ENCODE measurements around the gene CIAPIN1.

The CIAPIN1 gene

DNA sequence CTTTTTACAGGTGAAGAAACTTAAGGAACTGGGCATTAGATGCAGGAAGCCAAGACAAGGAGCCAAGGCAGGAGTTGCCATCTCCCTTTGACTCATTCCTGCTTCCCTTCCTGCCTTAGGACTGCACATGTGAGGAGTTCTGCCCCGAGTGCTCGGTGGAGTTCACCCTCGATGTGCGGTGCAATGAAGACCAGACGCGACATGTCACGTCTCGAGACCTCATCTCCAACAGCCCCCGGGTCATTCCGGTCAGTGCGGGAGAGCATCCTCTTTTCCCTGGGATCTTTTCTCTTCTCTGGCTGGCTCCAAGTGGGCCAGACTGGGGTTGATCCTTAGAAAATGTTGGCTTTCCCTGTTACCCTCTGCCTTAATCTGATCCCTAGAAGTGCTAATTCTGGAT lies 21.9 kb upstream of the CIAPIN1 start:
- Histone ChIP-seq H3K79me1 (ENCODE audit: low read length) (peaks cover 11% of the 10 kb centered on the region), H3K27ac (ENCODE audit: low read depth, low read length) (no peak overlapping the region), H2BK15ac (replicated peaks; ENCODE audit: low read depth) (no peak overlapping the region), H3K56ac (ENCODE audit: low read length) (no peak overlapping the region), H4K5ac (ENCODE audit: low read length) (no peak overlapping the region), H3K4me3 (ENCODE audit: low read length) (no peak overlapping the region), H3K9ac (ENCODE audit: low read length) (no peak overlapping the region), H3K4me2 (ENCODE audit: low read length) (no peak overlapping the region), H4K8ac (ENCODE audit: low read depth, low read length) (no peak overlapping the region), H3K79me2 (ENCODE audit: control insufficient read depth, insufficient read depth, low read length) (peaks cover 2% of the 10 kb centered on the region), H3K36me3 (ENCODE audit: control insufficient read depth, insufficient read depth, low read length) (peaks cover 31% of the 10 kb centered on the region), H3K4ac (ENCODE audit: low read depth, low read length) (no peak overlapping the region), H2AK5ac (ENCODE audit: low read length) (no peak overlapping the region), H3K23ac (ENCODE audit: low read length) (no peak overlapping the region), H2BK120ac (ENCODE audit: low read depth, low read length) (no peak overlapping the region), H3K18ac (ENCODE audit: low read length) (no peak overlapping the region), H3K4me1 (ENCODE audit: control insufficient read depth, low read depth, low read length) (peaks cover 7% of the 10 kb centered on the region), H3K27me3 (ENCODE audit: insufficient read depth, low read length, poor library complexity) (no peaks in the 10 kb centered on the region), H2BK5ac (ENCODE audit: low read length) (no peak overlapping the region)
- WGBS (ENCODE audit: extremely low coverage, insufficient coverage, low lambda C conversion rate), result no CpG with 5 or more reads among the region's 11 CpGs
- no peak for DNase-seq

DNA sequence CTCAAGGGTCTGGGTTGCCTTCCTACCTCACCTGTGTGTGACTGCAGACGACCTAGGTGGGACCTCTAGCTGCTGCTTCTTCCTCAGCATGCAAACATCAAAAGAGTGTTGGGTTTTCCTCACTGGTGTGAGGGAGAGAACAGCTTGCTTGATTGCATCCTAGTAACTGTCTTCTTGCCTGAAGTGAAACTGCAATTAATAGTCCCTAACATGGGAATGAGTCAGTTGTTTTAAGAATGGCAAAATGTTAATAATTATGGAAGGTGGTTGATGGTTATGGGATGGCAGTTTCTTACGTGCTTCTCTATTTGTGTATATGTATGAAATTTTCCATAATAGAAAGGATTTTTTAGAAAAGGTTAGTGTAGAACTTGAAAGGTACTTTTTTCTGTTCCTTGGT lies 21.2 kb upstream of the CIAPIN1 start:
- peaks cover 9% of the 10 kb centered on the region for H3K79me2 ChIP-seq (ENCODE audit: control insufficient read depth, insufficient read depth, low read length)
- no peak overlapping the region for H3K18ac ChIP-seq (ENCODE audit: low read length)
- peaks cover 15% of the 10 kb centered on the region for H3K79me1 ChIP-seq (ENCODE audit: low read length)
- no peak overlapping the region for H4K8ac ChIP-seq (ENCODE audit: low read depth, low read length)
- no peak overlapping the region for H2BK15ac ChIP-seq (replicated peaks; ENCODE audit: low read depth)
- no peak overlapping the region for H3K4ac ChIP-seq (ENCODE audit: low read depth, low read length)
- H2BK120ac ChIP-seq (ENCODE audit: low read depth, low read length), result no peak overlapping the region
- peaks cover 30% of the 10 kb centered on the region for H3K36me3 ChIP-seq (ENCODE audit: control insufficient read depth, insufficient read depth, low read length)
- H3K4me1 ChIP-seq (ENCODE audit: control insufficient read depth, low read depth, low read length), result peaks cover 7% of the 10 kb centered on the region
- no peaks in the 10 kb centered on the region for H3K27me3 ChIP-seq (ENCODE audit: insufficient read depth, low read length, poor library complexity)
- no peak overlapping the region for H3K23ac ChIP-seq (ENCODE audit: low read length)
- no peak overlapping the region for H3K4me2 ChIP-seq (ENCODE audit: low read length)
- DNase-seq, result no peak
- 100% methylated on average over 1 of the region's 2 CpGs for WGBS (ENCODE audit: extremely low coverage, insufficient coverage, low lambda C conversion rate)
- H4K5ac ChIP-seq (ENCODE audit: low read length), result no peak overlapping the region
- no peak overlapping the region for H3K9ac ChIP-seq (ENCODE audit: low read length)
- H2AK5ac ChIP-seq (ENCODE audit: low read length), result no peak overlapping the region
- no peak overlapping the region for H2BK5ac ChIP-seq (ENCODE audit: low read length)
- H3K27ac ChIP-seq (ENCODE audit: low read depth, low read length), result no peak overlapping the region
- no peak overlapping the region for H3K4me3 ChIP-seq (ENCODE audit: low read length)
- no peak overlapping the region for H3K56ac ChIP-seq (ENCODE audit: low read length)

DNA sequence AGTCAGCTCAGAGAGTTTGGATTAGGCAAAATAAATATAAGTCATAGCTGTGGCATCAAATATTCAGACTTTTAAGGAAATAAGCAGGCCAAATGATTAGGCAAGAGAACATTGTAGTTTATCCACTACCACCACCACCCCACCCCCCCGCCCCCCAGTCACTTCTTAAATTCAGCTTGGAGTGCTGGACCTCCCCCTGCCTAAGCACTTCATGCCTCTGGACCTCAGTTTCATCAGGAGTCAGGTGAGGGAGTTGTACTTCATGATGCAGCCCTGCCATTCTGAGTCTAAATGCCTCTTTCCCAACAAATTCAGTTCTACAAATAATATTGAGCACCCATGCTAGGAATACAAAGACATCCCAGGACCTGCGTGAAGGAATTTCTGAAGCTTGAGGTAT lies 17.3 kb upstream of the CIAPIN1 start:
- Histone ChIP-seq H3K36me3 (ENCODE audit: control insufficient read depth, insufficient read depth, low read length) (peaks cover 15% of the 10 kb centered on the region), H3K79me1 (ENCODE audit: low read length) (peaks cover 20% of the 10 kb centered on the region), H3K23ac (ENCODE audit: low read length) (no peak overlapping the region), H2BK5ac (ENCODE audit: low read length) (no peak overlapping the region), H2AK5ac (ENCODE audit: low read length) (no peak overlapping the region), H3K4me3 (ENCODE audit: low read length) (no peak overlapping the region), H2BK15ac (replicated peaks; ENCODE audit: low read depth) (no peak overlapping the region), H4K8ac (ENCODE audit: low read depth, low read length) (no peak overlapping the region), H3K4me2 (ENCODE audit: low read length) (no peak overlapping the region), H3K4ac (ENCODE audit: low read depth, low read length) (no peak overlapping the region), H2BK120ac (ENCODE audit: low read depth, low read length) (no peak overlapping the region), H4K5ac (ENCODE audit: low read length) (no peak overlapping the region), H3K56ac (ENCODE audit: low read length) (no peak overlapping the region), H3K18ac (ENCODE audit: low read length) (no peak overlapping the region), H3K27me3 (ENCODE audit: insufficient read depth, low read length, poor library complexity) (no peaks in the 10 kb centered on the region), H3K27ac (ENCODE audit: low read depth, low read length) (no peak overlapping the region), H3K9ac (ENCODE audit: low read length) (no peak overlapping the region), H3K4me1 (ENCODE audit: control insufficient read depth, low read depth, low read length) (no peaks in the 10 kb centered on the region), H3K79me2 (ENCODE audit: control insufficient read depth, insufficient read depth, low read length) (peaks cover 15% of the 10 kb centered on the region)
- no peak for DNase-seq
- no CpG with 5 or more reads among the region's 2 CpGs for WGBS (ENCODE audit: extremely low coverage, insufficient coverage, low lambda C conversion rate)

DNA sequence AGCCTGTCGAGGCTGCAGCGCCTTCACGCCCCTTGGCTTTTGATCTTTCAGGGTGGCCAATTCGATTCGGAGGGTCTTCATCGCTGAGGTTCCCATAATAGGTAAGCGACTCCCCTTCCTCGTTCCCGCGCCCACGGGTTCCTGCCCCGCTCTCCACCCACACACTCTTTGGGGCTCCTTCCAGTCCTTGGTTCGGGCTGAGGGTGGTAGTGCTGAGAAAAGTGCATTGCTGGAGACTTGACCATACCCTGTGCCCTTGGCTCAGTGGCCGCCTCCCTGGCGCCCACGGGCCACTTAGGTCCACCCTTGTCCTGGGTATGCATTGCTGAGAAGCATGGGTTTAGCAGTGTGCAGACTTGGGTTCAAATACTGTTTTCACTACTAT lies 15.8 kb upstream of the CIAPIN1 start:
- Histone ChIP-seq H2BK120ac (ENCODE audit: low read depth, low read length) (no peak overlapping the region), H2BK15ac (replicated peaks; ENCODE audit: low read depth) (no peak overlapping the region), H3K18ac (ENCODE audit: low read length) (peak overlapping the region; percentile 70), H3K79me2 (ENCODE audit: control insufficient read depth, insufficient read depth, low read length) (peaks cover 15% of the 10 kb centered on the region), H3K56ac (ENCODE audit: low read length) (peak overlapping the region; percentile 95), H2BK5ac (ENCODE audit: low read length) (no peak overlapping the region), H3K23ac (ENCODE audit: low read length) (no peak overlapping the region), H3K4me2 (ENCODE audit: low read length) (peak overlapping the region; percentile 49), H2AK5ac (ENCODE audit: low read length) (no peak overlapping the region), H3K4ac (ENCODE audit: low read depth, low read length) (peak overlapping the region; percentile 64), H3K9ac (ENCODE audit: low read length) (peak overlapping the region; percentile 84), H4K5ac (ENCODE audit: low read length) (no peak overlapping the region), H3K79me1 (ENCODE audit: low read length) (peaks cover 20% of the 10 kb centered on the region), H3K27ac (ENCODE audit: low read depth, low read length) (no peak overlapping the region), H3K4me1 (ENCODE audit: control insufficient read depth, low read depth, low read length) (no peaks in the 10 kb centered on the region), H3K36me3 (ENCODE audit: control insufficient read depth, insufficient read depth, low read length) (peaks cover 4% of the 10 kb centered on the region), H4K8ac (ENCODE audit: low read depth, low read length) (no peak overlapping the region), H3K4me3 (ENCODE audit: low read length) (peak overlapping the region; percentile 89), H3K27me3 (ENCODE audit: insufficient read depth, low read length, poor library complexity) (no peaks in the 10 kb centered on the region)
- no peak for DNase-seq
- WGBS (ENCODE audit: extremely low coverage, insufficient coverage, low lambda C conversion rate), result no CpG with 5 or more reads among the region's 16 CpGs

DNA sequence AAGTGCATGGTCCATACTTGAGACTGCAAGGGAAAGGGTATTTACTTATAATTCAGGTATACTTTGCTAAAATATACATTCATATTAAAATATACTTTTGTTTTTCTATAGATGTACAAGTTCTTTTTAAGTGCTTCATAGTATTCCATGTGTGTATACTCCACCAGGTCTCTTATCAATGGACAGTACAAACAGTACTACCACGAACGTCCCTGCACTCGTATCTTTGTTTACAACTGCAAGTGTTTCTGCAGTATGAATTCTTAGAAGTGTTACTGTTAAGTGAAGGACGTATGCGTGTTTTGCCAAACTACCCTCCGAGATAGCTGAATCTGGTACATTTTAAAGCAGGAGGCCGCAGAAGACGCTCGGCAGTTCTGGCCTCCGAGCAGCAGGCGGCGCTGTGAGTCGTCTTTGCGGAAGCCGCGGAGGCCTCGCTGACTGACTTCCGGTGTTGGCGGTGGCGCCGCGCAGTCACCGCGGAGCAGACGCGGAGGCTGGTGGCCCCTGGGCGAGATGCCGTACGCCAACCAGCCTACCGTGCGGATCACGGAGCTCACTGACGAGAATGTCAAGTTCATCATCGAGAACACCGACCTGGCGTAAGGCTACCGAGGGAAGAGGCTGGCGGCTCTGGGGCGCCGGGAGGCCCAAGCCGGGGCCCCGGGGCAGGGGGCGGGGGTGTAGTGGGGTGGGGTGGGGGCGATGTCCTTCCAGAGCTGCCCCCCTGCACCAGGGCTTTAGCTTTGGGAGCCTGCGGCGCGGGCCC lies 15.2 kb upstream of the CIAPIN1 start, which contains the start of gene POLR2C:
POLR2C (plus strand) TSS at position 471 of the 769 bp plus-strand sequence; CDS start at position 517, 46 bp downstream.
- Histone ChIP-seq H3K36me3 (ENCODE audit: control insufficient read depth, insufficient read depth, low read length) (peaks cover 4% of the 10 kb centered on the region), H3K27me3 (ENCODE audit: insufficient read depth, low read length, poor library complexity) (no peaks in the 10 kb centered on the region), H3K27ac (ENCODE audit: low read depth, low read length) (no peak within 1 kb of the TSS), H4K5ac (ENCODE audit: low read length) (no peak within 1 kb of the TSS), H3K4me1 (ENCODE audit: control insufficient read depth, low read depth, low read length) (no peaks in the 10 kb centered on the region), H2BK5ac (ENCODE audit: low read length) (no peak within 1 kb of the TSS), H3K79me1 (ENCODE audit: low read length) (peaks cover 20% of the 10 kb centered on the region), H3K79me2 (ENCODE audit: control insufficient read depth, insufficient read depth, low read length) (peaks cover 15% of the 10 kb centered on the region), H3K4me2 (ENCODE audit: low read length) (peak within 1 kb of the TSS; percentile 49), H2BK15ac (replicated peaks; ENCODE audit: low read depth) (no peak within 1 kb of the TSS), H2AK5ac (ENCODE audit: low read length) (no peak within 1 kb of the TSS), H3K9ac (ENCODE audit: low read length) (peak within 1 kb of the TSS; percentile 84), H3K4me3 (ENCODE audit: low read length) (peak within 1 kb of the TSS; percentile 89), H4K8ac (ENCODE audit: low read depth, low read length) (peak within 1 kb of the TSS; percentile 81), H3K23ac (ENCODE audit: low read length) (no peak within 1 kb of the TSS), H3K56ac (ENCODE audit: low read length) (peak within 1 kb of the TSS; percentile 95), H3K4ac (ENCODE audit: low read depth, low read length) (peak within 1 kb of the TSS; percentile 64), H3K18ac (ENCODE audit: low read length) (peak within 1 kb of the TSS; percentile 70), H2BK120ac (ENCODE audit: low read depth, low read length) (no peak within 1 kb of the TSS)
- DNase-seq, result peak; percentile 89
- WGBS (ENCODE audit: extremely low coverage, insufficient coverage, low lambda C conversion rate), result no CpG with 5 or more reads among the region's 47 CpGs

DNA sequence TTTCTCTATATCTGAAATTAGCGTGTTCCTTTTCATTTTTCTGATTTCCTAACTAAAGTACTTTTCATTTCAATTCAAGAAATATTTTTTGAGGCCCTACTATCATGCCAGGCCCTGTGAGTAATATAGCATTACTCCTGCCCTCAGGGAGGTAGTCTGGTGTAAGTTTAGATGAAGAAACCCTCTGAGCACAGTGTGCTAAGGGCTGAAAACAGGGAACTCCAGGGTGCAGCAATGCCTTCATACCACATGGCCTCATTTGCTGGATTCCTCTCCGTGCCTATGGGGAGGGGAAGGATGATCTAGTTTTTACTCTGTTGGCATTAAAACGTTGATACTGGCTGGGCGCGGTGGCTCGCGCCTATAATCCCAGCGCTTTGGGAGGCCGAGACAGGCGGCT lies 4.8 kb upstream of the CIAPIN1 start:
- no peak overlapping the region for H3K56ac ChIP-seq (ENCODE audit: low read length)
- no peak overlapping the region for H3K9ac ChIP-seq (ENCODE audit: low read length)
- no CpG with 5 or more reads among the region's 10 CpGs for WGBS (ENCODE audit: extremely low coverage, insufficient coverage, low lambda C conversion rate)
- no peaks in the 10 kb centered on the region for H3K79me2 ChIP-seq (ENCODE audit: control insufficient read depth, insufficient read depth, low read length)
- H2AK5ac ChIP-seq (ENCODE audit: low read length), result no peak overlapping the region
- no peaks in the 10 kb centered on the region for H3K4me1 ChIP-seq (ENCODE audit: control insufficient read depth, low read depth, low read length)
- H2BK5ac ChIP-seq (ENCODE audit: low read length), result no peak overlapping the region
- no peak overlapping the region for H3K4me3 ChIP-seq (ENCODE audit: low read length)
- H3K79me1 ChIP-seq (ENCODE audit: low read length), result no peaks in the 10 kb centered on the region
- H3K27me3 ChIP-seq (ENCODE audit: insufficient read depth, low read length, poor library complexity), result no peaks in the 10 kb centered on the region
- DNase-seq, result no peak
- H2BK120ac ChIP-seq (ENCODE audit: low read depth, low read length), result no peak overlapping the region
- no peak overlapping the region for H4K8ac ChIP-seq (ENCODE audit: low read depth, low read length)
- H3K18ac ChIP-seq (ENCODE audit: low read length), result no peak overlapping the region
- H3K27ac ChIP-seq (ENCODE audit: low read depth, low read length), result no peak overlapping the region
- H3K4ac ChIP-seq (ENCODE audit: low read depth, low read length), result no peak overlapping the region
- H3K4me2 ChIP-seq (ENCODE audit: low read length), result no peak overlapping the region
- H3K23ac ChIP-seq (ENCODE audit: low read length), result no peak overlapping the region
- H2BK15ac ChIP-seq (replicated peaks; ENCODE audit: low read depth), result no peak overlapping the region
- no peak overlapping the region for H4K5ac ChIP-seq (ENCODE audit: low read length)
- peaks cover 2% of the 10 kb centered on the region for H3K36me3 ChIP-seq (ENCODE audit: control insufficient read depth, insufficient read depth, low read length)
